ENCODE results near the gene HAND1.

The HAND1 gene

DNA sequence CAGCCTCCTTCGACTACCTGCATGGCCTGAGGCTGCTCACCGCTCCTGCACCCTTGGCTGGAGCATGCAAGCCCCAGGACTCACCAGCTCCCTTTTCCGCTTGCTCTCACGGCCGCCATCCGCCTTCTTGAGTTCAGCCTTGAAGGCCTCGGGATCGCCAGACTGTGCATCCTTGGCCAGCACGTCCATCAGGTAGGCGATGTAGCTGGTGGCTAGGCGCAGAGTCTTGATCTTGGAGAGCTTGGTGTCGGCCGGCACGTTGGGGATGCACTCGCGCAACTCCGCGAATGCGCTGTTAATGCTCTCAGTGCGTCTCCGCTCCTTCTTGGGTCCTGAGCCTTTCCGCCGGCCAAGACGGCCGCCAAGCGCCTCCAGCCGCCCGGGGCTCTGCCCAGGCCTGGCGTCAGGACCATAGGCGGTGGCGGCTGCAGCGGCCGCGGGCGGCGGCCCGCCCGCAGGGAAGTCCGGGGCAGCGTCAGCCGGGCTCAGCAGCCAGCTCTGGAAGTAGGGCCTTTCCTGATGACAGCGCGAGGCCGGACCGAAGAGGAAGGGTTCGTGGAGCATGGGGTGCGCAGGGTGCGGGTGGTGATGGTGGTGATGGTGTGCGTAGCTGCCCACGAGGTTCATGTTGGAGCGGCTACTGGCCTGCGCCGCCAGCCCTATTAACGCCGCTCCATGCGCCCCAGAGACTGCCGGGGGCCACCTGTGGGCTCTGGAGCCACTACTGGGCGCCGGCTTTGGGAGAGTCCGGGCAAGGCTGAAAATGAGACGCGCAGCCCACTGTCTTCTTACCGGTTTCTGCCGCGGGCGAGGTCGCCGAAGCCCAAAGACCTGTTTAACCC, 424 bp downstream of the HAND1 start:
- DNase-seq = peak; percentile 37

GRCh38 chr5:154476354-154477205, 1.4 kb downstream of the HAND1 start:
- peak; percentile 31 for DNase-seq

DNA sequence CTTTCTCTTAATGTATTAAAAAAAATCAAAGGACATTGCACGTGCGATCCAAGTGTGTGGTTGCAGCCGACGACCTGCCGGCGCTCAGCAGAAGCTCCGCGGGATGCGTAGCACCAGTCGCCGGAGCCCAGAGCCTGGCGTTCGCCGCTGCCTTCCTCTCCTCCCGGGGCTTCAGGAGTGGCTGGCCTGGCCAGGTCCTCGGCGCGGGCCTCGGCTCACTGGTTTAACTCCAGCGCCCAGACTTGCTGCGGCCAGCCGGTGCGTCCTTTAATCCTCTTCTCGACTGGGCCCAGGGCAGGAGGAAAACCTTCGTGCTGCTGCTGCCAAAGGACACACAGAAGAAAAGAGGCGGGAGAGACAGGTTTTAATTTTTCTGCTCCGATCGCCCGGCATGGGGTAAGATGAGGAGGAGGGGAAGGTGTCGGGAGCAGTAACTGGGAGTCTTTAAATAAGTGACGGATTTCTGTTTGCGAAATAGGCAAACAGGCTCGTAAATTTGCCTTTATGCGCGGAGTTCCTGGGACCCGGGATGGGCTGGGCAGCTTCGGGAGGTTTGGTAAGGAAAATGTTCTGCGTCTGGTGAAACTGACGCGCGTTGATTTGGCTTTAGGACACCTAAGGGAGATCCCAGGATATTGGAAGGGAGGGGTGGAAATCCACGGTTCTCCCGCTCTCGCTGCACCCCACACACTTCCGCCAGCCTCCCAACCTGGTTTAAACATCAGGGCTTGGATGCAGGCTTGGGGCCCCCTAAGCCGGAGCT, 2.3 kb downstream of the HAND1 start:
- DNase-seq = peak; percentile 49

DNA sequence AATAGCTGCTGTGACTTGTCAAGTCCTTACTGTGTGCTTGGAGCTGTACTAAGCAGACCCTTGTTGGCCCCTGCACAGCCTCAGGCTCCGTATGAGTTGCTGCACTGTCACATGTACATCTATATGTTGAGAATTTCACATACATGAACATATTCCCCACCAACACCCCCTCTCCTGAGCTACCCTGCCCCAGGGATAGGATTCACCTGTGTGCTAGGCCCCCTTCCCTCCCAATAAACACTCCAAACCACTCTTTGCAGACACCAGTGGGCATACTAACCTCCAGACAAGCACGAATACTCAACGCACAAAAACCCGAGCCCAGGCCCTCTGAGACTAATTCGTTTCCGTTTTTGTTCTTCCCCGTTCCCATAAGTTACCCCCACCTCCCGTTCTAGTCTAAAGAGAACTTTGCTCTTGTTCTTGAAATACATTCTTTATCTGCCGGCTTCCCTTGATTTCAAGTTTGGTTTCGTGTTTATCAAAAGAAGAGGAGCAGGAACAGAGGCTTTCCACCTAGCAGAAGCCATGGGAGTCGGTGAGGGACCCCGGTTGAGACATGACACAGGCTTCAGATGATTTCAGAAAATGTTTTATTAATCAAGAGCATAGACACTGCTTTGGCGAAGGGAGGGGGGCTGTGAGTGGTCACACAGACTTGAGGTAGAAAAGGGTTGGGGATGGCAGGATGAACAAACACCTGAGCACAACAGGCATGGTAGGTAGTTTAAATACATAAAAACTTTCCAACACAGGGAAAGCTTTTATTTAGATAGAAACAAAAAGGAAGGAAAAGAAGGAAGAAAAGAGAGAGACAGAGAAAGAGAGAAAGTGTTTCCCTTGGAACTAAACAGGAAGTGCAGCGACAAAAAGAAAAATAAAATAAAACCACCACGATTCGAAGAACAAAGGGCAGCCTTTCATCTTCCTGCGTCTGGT, 3.4 kb downstream of the HAND1 start:
- DNase-seq = no peak

DNA sequence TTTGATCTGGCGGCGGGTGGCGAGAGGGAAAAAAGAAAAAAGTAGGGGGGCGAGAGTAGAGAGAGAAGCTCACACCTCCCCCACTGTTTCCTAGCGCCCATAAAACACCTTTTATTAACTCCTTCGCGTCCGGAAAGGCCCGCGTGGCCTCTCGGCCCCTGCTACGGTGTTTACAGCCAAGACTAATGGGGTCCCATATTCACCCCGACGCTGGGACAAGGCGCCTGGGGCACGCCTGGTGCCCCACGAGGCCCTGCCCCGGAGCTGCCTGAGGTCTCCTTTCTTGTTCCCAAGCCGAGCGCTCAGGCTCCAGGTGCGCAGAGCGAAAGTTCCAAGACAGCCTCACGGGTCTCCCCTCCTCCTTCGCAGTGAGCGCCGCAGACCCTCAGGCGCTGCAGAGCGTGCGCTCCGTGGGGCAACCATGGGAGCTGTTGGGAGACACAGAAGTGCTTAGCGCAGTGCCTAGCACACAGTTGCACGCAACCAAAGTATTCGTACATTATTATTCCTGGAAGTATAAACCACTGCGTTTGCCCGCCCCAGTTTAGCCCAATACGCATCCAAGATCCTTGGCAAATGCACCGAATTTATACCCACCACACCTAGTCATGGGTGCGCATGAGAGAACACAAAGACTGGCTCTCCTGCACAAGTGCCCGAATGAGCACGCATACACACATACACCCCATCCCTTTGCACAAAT, 4.3 kb downstream of the HAND1 start:
- DNase-seq = no peak

DNA sequence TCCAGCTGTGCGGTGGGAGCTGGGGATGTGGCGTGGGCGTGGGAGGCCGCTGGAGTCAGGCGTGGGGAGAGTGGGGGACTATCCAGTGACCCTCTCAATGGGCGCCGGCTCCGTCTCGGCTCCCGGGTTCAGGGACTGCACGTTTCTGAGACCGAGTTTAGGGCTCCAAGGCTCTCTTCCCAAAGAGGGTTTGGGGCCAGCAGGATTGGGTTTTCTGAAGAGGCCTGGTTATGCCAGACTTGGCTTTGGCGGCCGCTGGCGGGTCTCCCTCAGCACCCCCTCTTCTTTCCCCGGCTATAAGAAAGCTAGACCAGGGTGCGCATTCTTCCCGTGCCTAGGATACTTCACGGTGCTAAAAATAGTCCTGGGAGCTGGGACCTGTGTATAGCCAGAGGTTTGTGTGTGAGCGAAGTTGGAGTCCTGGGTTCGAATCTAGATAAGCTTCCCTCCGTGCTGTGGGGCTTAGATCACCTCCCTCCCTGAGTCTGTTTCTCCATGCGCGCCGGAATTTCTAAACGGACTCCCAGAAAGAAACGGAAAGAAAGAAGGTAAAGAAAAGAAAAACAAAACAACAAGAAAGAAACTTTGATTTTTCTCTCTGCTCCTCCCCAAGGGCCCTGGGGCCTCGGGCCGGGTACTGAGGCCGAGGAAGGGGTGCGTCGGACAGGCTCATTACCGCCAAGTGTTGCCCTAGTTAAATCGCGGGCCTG, 5.0 kb downstream of the HAND1 start:
- no peak for DNase-seq

GRCh38 chr5:154470947-154471870, 6.8 kb downstream of the HAND1 start:
- no peak for DNase-seq

DNA sequence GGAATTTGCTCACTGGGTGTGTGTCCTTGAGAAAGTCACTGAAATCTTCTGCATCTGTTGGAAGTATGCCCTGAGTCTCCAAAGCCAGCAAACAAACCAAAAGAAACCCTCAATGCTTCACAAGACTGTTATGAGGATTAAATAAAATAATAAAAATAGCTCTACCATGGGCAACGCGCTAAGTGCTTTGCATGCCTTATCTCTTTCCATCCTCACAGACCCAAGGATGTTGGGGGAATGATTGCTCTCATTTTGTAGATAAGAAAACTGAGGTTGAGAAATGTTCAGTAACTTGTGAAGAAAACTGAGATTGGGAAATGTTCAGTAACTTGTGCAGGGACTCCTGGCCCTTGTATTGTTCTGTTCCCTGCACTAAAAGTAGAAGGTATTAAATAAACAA, 7.9 kb downstream of the HAND1 start:
- no peak for DNase-seq

- DNase-seq = peak; percentile 87
These were observed 10.2 kb downstream of the HAND1 start for GRCh38 chr5:154467655-154468354.

DNA sequence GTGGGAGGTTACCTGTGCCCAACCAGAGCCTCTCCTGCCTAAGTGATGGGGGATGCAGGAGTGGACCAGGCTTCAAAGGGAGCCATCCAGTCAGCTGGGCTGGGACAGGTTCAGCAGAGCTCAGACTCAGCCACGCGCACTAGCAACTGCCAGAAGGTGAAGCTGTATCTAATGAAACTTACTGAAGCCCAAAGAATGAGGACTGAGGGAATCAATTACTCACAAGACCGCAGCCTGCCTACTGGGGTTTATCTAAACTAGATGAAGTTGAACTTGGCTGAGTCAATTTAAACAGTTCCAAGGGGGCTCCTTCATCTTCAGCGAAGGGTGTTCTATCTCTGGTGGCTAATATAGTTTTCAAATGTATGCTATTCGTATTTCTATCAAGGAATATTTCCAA, 11.4 kb downstream of the HAND1 start:
- DNase-seq = no peak

DNA sequence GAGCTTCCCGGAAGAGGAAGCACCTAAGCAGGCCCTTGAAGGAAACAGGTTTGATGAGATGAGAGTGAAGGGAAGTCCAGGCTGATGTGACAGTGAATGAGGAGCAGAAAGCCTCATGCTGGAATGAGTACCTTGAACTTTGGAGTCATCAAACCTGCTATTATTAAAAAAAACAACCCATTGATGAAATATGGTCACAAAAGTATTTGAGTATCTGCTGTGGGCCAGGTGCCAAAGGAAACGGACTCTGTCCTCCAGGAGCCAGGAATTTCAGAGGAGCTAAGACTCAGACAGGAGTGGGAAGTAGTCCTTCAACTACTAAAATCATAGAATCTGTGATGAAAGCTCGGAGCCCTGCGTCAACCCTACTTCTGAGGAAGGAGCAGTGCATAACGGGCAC, 11.9 kb downstream of the HAND1 start:
- DNase-seq = no peak

DNA sequence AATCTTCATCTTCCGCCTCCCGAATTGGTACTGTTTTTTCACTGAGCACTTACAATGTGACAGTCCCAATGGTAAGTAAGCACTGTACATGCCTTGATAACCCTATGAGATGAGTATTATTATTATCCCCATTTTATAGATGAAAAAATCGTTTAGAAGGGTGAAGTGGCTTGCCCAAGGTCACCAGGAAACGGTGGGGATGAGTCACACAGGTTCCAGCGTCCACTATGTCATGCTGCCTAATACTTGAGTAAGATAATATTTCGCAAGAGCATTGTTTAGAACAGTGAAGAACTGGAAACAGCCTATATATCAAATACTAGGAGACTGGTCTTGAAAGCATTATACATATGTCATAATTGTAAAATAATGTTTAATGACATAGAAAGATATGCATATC, 12.9 kb downstream of the HAND1 start:
- no peak for DNase-seq

DNA sequence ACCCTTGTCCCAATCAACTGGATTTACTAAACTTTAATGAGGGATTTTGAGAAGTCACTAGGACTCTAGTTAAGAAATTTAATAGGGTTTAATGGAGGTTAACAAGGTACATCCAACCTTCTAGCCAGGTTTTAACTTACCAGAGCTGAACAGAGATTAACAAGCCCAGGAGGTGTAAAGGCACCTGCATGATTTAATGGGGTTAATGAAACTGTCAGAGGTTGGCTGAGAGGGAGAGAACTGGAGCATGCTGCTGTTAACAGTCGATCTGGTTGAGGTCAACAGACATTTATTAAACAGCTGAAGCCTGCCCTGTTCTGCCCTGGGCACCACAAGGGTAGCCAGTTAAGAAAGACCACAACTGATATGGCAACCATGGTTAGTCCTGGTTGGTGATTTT, 13.6 kb downstream of the HAND1 start:
- DNase-seq = no peak

- no peak for DNase-seq
These were observed 16.5 kb downstream of the HAND1 start for GRCh38 chr5:154461531-154461930.

GRCh38 chr5:154460172-154460571, 17.9 kb downstream of the HAND1 start:
- DNase-seq = no peak

- no peak for DNase-seq
These were observed 19.0 kb downstream of the HAND1 start for GRCh38 chr5:154459015-154459414.

- no peak for DNase-seq
These were observed 21.5 kb downstream of the HAND1 start for GRCh38 chr5:154456540-154456939.

DNA sequence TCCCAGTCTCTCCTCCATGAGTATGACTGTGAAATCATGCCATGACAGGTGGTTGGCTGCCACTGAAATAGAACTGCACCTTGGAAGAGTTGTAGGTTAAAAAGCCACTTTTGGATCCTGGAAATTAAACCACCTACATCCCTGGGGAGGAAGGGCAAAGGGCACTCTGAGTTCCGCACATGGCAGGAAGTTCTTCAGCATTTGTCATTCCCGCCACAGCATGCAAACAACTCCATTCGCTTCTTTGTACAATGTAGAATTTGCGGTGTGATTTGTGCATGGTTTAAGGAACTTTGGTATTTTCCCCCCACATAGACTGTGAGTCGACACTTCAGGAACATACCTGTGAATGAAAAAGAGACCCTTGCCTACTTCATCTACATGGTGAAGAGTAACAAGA, 22.4 kb downstream of the HAND1 start:
- no peak for DNase-seq

DNA sequence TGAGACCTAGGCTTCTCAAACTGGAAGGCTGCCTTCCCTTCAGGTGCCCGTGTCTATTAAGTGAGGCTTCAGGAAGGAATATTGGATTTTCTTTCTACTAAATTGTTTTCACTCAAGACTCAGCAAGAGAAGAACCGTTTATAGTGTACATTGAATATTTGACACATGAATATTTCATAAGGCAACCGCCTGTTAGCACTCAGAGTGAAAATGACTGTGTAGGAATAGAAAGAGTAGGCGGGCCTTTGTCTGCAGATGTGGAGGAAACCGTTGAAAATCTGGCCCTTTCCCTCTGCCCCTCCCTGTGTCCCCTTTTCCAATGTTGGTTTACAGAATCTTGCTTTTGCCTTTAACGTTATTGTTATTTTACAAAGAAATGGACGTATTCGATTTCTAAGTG, 26.1 kb downstream of the HAND1 start:
- DNase-seq = no peak

All from activated CD4-positive, alpha-beta T cell treated with anti-CD3 and anti-CD28 coated beads for 48 hours (primary cell).